ENCODE data around the gene PHF1. TPM values are rescaled to one million over a fixed set of nuclear protein-coding genes. Genes with fewer than 3 reads are reported as not detected.

The PHF1 gene
- polyA plus RNA-seq, 1 donor from 2014 or later, result 102 TPM

GRCh38 chr6:33441457-33441856, 30.6 kb downstream of the PHF1 start:
- TF ChIP-seq, protein P1, sequence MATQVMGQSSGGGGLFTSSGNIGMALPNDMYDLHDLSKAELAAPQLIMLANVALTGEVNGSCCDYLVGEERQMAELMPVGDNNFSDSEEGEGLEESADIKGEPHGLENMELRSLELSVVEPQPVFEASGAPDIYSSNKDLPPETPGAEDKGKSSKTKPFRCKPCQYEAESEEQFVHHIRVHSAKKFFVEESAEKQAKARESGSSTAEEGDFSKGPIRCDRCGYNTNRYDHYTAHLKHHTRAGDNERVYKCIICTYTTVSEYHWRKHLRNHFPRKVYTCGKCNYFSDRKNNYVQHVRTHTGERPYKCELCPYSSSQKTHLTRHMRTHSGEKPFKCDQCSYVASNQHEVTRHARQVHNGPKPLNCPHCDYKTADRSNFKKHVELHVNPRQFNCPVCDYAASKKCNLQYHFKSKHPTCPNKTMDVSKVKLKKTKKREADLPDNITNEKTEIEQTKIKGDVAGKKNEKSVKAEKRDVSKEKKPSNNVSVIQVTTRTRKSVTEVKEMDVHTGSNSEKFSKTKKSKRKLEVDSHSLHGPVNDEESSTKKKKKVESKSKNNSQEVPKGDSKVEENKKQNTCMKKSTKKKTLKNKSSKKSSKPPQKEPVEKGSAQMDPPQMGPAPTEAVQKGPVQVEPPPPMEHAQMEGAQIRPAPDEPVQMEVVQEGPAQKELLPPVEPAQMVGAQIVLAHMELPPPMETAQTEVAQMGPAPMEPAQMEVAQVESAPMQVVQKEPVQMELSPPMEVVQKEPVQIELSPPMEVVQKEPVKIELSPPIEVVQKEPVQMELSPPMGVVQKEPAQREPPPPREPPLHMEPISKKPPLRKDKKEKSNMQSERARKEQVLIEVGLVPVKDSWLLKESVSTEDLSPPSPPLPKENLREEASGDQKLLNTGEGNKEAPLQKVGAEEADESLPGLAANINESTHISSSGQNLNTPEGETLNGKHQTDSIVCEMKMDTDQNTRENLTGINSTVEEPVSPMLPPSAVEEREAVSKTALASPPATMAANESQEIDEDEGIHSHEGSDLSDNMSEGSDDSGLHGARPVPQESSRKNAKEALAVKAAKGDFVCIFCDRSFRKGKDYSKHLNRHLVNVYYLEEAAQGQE (IDR thresholded peaks at IDR 0.05; ENCODE audit: borderline replicate concordance), result no peak
- TF ChIP-seq EP300 (conservative IDR thresholded peaks at IDR 0.05; ENCODE audit: poor library complexity, severe bottlenecking), result no peak
- TF ChIP-seq CTCF (IDR thresholded peaks at IDR 0.05; ENCODE audit: poor library complexity, severe bottlenecking), result no peak
- no peak for TF ChIP-seq POLR2AphosphoS5 (IDR thresholded peaks at IDR 0.05)
- no peak for TF ChIP-seq MXI1 (conservative IDR thresholded peaks at IDR 0.05; ENCODE audit: poor library complexity, severe bottlenecking)
- TF ChIP-seq SMC3 (conservative IDR thresholded peaks at IDR 0.05; ENCODE audit: poor library complexity), result no peak
- TF ChIP-seq RAD21 (conservative IDR thresholded peaks at IDR 0.05), result no peak
- TF ChIP-seq EZH2 (IDR thresholded peaks at IDR 0.05; ENCODE audit: borderline replicate concordance, insufficient read depth, low read length, poor library complexity, severe bottlenecking), result no peak
- TF ChIP-seq TAF1 (IDR thresholded peaks at IDR 0.05; ENCODE audit: low read depth), result no peak
- Histone ChIP-seq H3K9ac (ENCODE audit: low read length) (no peak overlapping the region), H2AFZ (ENCODE audit: low read depth, low read length) (no peak overlapping the region), H3K9me2 (ENCODE audit: insufficient read depth, low read length) (no peaks in the 10 kb centered on the region), H3K27me3 (ENCODE audit: insufficient read depth, low read depth, low read length) (no peaks in the 10 kb centered on the region), H3K4me3 (ENCODE audit: low read length) (no peak overlapping the region), H3K79me2 (replicated peaks; ENCODE audit: insufficient read depth, low read length) (no peaks in the 10 kb centered on the region), H3K27ac (ENCODE audit: low read length) (no peak overlapping the region), H3K36me3 (ENCODE audit: insufficient read depth, low read length) (no peaks in the 10 kb centered on the region), H3K4me2 (ENCODE audit: low read length) (no peak overlapping the region), H3K9me3 (ENCODE audit: low read length) (no peaks in the 10 kb centered on the region), H3F3A (ENCODE audit: insufficient read depth, low read length, poor library complexity, severe bottlenecking) (no peaks in the 10 kb centered on the region), H4K20me1 (ENCODE audit: insufficient read depth) (no peaks in the 10 kb centered on the region)

GRCh38 chr6:33442283-33442682, 31.5 kb downstream of the PHF1 start:
- H4K20me1 ChIP-seq (ENCODE audit: insufficient read depth), result no peaks in the 10 kb centered on the region
- no peak overlapping the region for H3K4me2 ChIP-seq (ENCODE audit: low read length)
- no peak overlapping the region for H3K4me3 ChIP-seq (ENCODE audit: low read length)
- H3K9ac ChIP-seq (ENCODE audit: low read length), result no peak overlapping the region
- H2AFZ ChIP-seq (ENCODE audit: low read depth, low read length), result no peak overlapping the region
- no peaks in the 10 kb centered on the region for H3K9me3 ChIP-seq (ENCODE audit: low read length)
- TF ChIP-seq TAF1 (IDR thresholded peaks at IDR 0.05; ENCODE audit: low read depth) (no peak), EZH2 (IDR thresholded peaks at IDR 0.05; ENCODE audit: borderline replicate concordance, insufficient read depth, low read length, poor library complexity, severe bottlenecking) (no peak), SMC3 (conservative IDR thresholded peaks at IDR 0.05; ENCODE audit: poor library complexity) (no peak), EP300 (conservative IDR thresholded peaks at IDR 0.05; ENCODE audit: poor library complexity, severe bottlenecking) (no peak), CTCF (IDR thresholded peaks at IDR 0.05; ENCODE audit: poor library complexity, severe bottlenecking) (no peak), RAD21 (conservative IDR thresholded peaks at IDR 0.05) (no peak), MXI1 (conservative IDR thresholded peaks at IDR 0.05; ENCODE audit: poor library complexity, severe bottlenecking) (no peak), POLR2AphosphoS5 (IDR thresholded peaks at IDR 0.05) (no peak)
- TF ChIP-seq, protein P1 (IDR thresholded peaks at IDR 0.05; ENCODE audit: borderline replicate concordance), result no peak
- no peaks in the 10 kb centered on the region for H3K9me2 ChIP-seq (ENCODE audit: insufficient read depth, low read length)
- no peaks in the 10 kb centered on the region for H3K36me3 ChIP-seq (ENCODE audit: insufficient read depth, low read length)
- H3F3A ChIP-seq (ENCODE audit: insufficient read depth, low read length, poor library complexity, severe bottlenecking), result no peaks in the 10 kb centered on the region
- H3K27ac ChIP-seq (ENCODE audit: low read length), result no peak overlapping the region
- H3K79me2 ChIP-seq (replicated peaks; ENCODE audit: insufficient read depth, low read length), result no peaks in the 10 kb centered on the region
- no peaks in the 10 kb centered on the region for H3K27me3 ChIP-seq (ENCODE audit: insufficient read depth, low read depth, low read length)
